ENCODE data around the gene DRG2. TPM values are rescaled to one million over a fixed set of nuclear protein-coding genes. Genes with fewer than 3 reads are reported as not detected.

Gene DRG2
- total and polyA plus RNA-seq, 2 of the 13 experiments (the other 11 are each of a cell fraction or from before 2014, with no cell fraction given): 20.1 to 26.6 TPM

GRCh38 chr17:18151290-18151689, 63.5 kb downstream of the DRG2 start:
- Histone ChIP-seq H3K9ac (ENCODE audit: insufficient read depth, low read depth, low read length) (no peak overlapping the region), H3K79me2 (ENCODE audit: insufficient read depth, low read length) (no peaks in the 10 kb centered on the region), H3K27me3 (ENCODE audit: control insufficient read depth in 1 of 2, insufficient read depth in 2 of 2, low read length in 2 of 2) (peaks cover 6 to 18% of the 10 kb centered on the region in 2 experiments; a peak in 3 of 5 replicates), H3K4me2 (ENCODE audit: low read depth, low read length) (no peak overlapping the region), H3K4me3 (replicated peaks in 1 of 3; ENCODE audit: insufficient read depth in 1 of 3, low read depth in 2 of 3, low read length in 3 of 3) (no peak overlapping the region), H4K20me1 (ENCODE audit: insufficient read depth, low read length) (no peaks in the 10 kb centered on the region), H3K9me3 (ENCODE audit: low read length) (no peaks in the 10 kb centered on the region), H3K4me1 (ENCODE audit: insufficient read depth, low read length) (peaks cover 13% of the 10 kb centered on the region), H3K27ac (ENCODE audit: extremely low read length, insufficient read depth, low read length) (no peak overlapping the region), H3K36me3 (replicated peaks in 1 of 2; ENCODE audit: control insufficient read depth in 1 of 2, insufficient read depth in 2 of 2, low read length in 2 of 2) (no peaks in the 10 kb centered on the region), H2AFZ (ENCODE audit: low read length) (no peak overlapping the region)
- no peak for DNase-seq (ENCODE audit: low spot score)
- BruUV-seq (replicated peaks): no TSS peak
- in situ Hi-C loops (cut with HindIII; ENCODE audit: extremely low pct_ligation_motif_present, low pct_unique_long_range_greater_than_20kb): no loop called here
- ChIA-PET CTCF (ENCODE audit: low intra/inter-chr PET ratio, low total read pairs) (no interaction called here), POLR2A (no interaction called here)
- intact Hi-C loops (cut with micrococcal nuclease; ENCODE audit: unreplicated experiment): no loop called here
- 54% methylated on average over 7 of the region's 9 CpGs for WGBS (ENCODE audit: low lambda C conversion rate)
- FAIRE-seq: no peak
- TF ChIP-seq PRDM15 (CRISPR knock-in tag; IDR thresholded peaks at IDR 0.05) (no peak), NONO (IDR thresholded peaks at IDR 0.05) (no peak), NONO (CRISPR knock-in tag; conservative IDR thresholded peaks at IDR 0.05) (no peak), ZNF597 (CRISPR knock-in tag; IDR thresholded peaks at IDR 0.05) (no peak), ZNF512 (CRISPR knock-in tag; IDR thresholded peaks at IDR 0.05) (no peak), NFKB2 (CRISPR knock-in tag; IDR thresholded peaks at IDR 0.05; ENCODE audit: borderline replicate concordance) (no peak), HOXA7 (CRISPR knock-in tag; IDR thresholded peaks at IDR 0.05) (no peak), CBX5 (CRISPR knock-in tag; IDR thresholded peaks at IDR 0.05; ENCODE audit: borderline replicate concordance) (no peak), HIVEP1 (CRISPR knock-in tag; IDR thresholded peaks at IDR 0.05) (no peak), RFX3 (CRISPR knock-in tag; IDR thresholded peaks at IDR 0.05) (no peak), NFYC (CRISPR knock-in tag; IDR thresholded peaks at IDR 0.05) (no peak), KDM4B (CRISPR knock-in tag; IDR thresholded peaks at IDR 0.05) (no peak), ZNF749 (CRISPR knock-in tag; IDR thresholded peaks at IDR 0.05; ENCODE audit: borderline replicate concordance) (no peak)
- TF ChIP-seq, protein P1, sequence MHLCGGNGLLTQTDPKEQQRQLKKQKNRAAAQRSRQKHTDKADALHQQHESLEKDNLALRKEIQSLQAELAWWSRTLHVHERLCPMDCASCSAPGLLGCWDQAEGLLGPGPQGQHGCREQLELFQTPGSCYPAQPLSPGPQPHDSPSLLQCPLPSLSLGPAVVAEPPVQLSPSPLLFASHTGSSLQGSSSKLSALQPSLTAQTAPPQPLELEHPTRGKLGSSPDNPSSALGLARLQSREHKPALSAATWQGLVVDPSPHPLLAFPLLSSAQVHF (CRISPR knock-in tag; IDR thresholded peaks at IDR 0.05): no peak
- TF ChIP-seq, protein P2, sequence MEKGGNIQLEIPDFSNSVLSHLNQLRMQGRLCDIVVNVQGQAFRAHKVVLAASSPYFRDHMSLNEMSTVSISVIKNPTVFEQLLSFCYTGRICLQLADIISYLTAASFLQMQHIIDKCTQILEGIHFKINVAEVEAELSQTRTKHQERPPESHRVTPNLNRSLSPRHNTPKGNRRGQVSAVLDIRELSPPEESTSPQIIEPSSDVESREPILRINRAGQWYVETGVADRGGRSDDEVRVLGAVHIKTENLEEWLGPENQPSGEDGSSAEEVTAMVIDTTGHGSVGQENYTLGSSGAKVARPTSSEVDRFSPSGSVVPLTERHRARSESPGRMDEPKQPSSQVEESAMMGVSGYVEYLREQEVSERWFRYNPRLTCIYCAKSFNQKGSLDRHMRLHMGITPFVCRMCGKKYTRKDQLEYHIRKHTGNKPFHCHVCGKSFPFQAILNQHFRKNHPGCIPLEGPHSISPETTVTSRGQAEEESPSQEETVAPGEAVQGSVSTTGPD (CRISPR knock-in tag; IDR thresholded peaks at IDR 0.05): no peak
- ATAC-seq: no peak; the same call in 2 of the 3 replicates

Data from HepG2 (cell line).